Thyroid gland (tissue), 4 donors: Measurements from ENCODE around the gene ARHGAP45. TPM values are rescaled to one million over a fixed set of nuclear protein-coding genes. Genes with fewer than 3 reads are reported as not detected.
A peak's percentile ranks its signal among the peaks of the same experiment; 100 is the strongest.

Experiments used
- DNase-seq, 2 donors: peaks; one replicate each; pipeline ENCODE4 v3.0.0-alpha.2; 2019
- H3K27ac ChIP-seq, 3 donors: fragments of 200-600 bp; sonication (generic); 1 replicate in 2 of 3; 2 replicates in 1 of 3; pipeline ENCODE4 v1.5.1; 2016 to 2019; ENCODE audit warnings: mild to moderate bottlenecking in 1 of 3, moderate library complexity in 1 of 3
- H3K27me3 ChIP-seq: fragments of 200-600 bp; sonication (generic); one replicate; pipeline ENCODE4 v1.5.1; 2019
- H3K36me3 ChIP-seq, 2 donors: fragments of 200-600 bp; sonication (generic); one replicate each; pipeline ENCODE4 v1.5.1; 2016 to 2019
- H3K4me1 ChIP-seq, 2 donors: fragments of 200-600 bp; sonication (generic); one replicate each; pipeline ENCODE4 v1.5.1; 2017 to 2019
- H3K4me3 ChIP-seq, 3 donors: fragments of 200-600 bp; sonication (generic); replicated peaks in 1 of 3; 1 replicate in 2 of 3; 2 replicates in 1 of 3; pipeline ENCODE4 v1.5.1; 2016; ENCODE audit warnings: mild to moderate bottlenecking in 1 of 3
- H3K9me3 ChIP-seq: fragments of 200-600 bp; sonication (generic); one replicate; pipeline ENCODE4 v1.5.1; 2017
- CTCF ChIP-seq, 6 experiments: fragments of 200-600 bp in 3 of 6; fragments of 450-650 bp in 3 of 6; sonication (generic) in 3 of 6; IDR thresholded peaks; one replicate each; pipeline ENCODE4 v1.5.1; 2016 to 2019; ENCODE audit warnings: antibody characterized with exemption in 6 of 6, mild to moderate bottlenecking in 2 of 6, inconsistent platforms in 1 of 6, moderate library complexity in 1 of 6
- POLR2A ChIP-seq, 2 donors: fragments of 450-650 bp; IDR thresholded peaks; one replicate each; pipeline ENCODE4 v1.6.1; 2017; ENCODE audit warnings: antibody characterized with exemption in 2 of 2, mild to moderate bottlenecking in 2 of 2, moderate library complexity in 1 of 2
- WGBS, 2 donors: methylation state at CpG; one replicate each; pipeline ENCODE4 v1.1.5; 2017; 5-methylcytosine and 5-hydroxymethylcytosine counted together
- intact Hi-C: fragments of 100-400 bp; cut with DNase I; formaldehyde crosslinking; loops from one replicate; pipeline ENCODE4 v1.15.1; 2023
- total RNA-seq, 4 donors: library from RNA; depleted of rRNA; stranded (reverse); fragments of >200 nt; gene quantifications; one replicate each; pipeline ENCODE4 v1.2.3, GENCODE V29; 2016

The ARHGAP45 gene
- total RNA-seq, 4 donors from 2014 or later = 11.5 to 19.8 (median 14.4) TPM

- Histone ChIP-seq H3K9me3 (no peaks in the 10 kb centered on the region), H3K27me3 (no peaks in the 10 kb centered on the region), H3K4me1 (peaks cover 63 to 73% of the 10 kb centered on the region in 2 donors), H3K36me3 (peaks cover 14 to 15% of the 10 kb centered on the region in 2 donors), H3K4me3 (no peak overlapping the region), H3K27ac (peak overlapping the region; percentile 96 to 99 (median 99))
- WGBS, 2 donors = 53 to 55% methylated on average over 13 to 17 of the region's 17 CpGs
- DNase-seq = peak; percentile 66 to 67
- TF ChIP-seq POLR2A (IDR thresholded peaks at IDR 0.05) = no peak
- no peak for TF ChIP-seq CTCF (IDR thresholded peaks at IDR 0.05)
- intact Hi-C loops = no loop called here
These were observed 35.6 kb downstream of the ARHGAP45 start for GRCh38 chr19:1102407-1103131.

GRCh38 chr19:1103132-1103707, 36.3 kb downstream of the ARHGAP45 start:
- peak overlapping the region in 1 of 3 donors; percentile 3 for H3K4me3 ChIP-seq
- intact Hi-C loops = no loop called here
- no peaks in the 10 kb centered on the region for H3K27me3 ChIP-seq
- H3K27ac ChIP-seq = peak overlapping the region; percentile 96 to 99 (median 99)
- H3K36me3 ChIP-seq = peaks cover 15 to 17% of the 10 kb centered on the region in 2 donors
- no peak for DNase-seq
- H3K9me3 ChIP-seq = no peaks in the 10 kb centered on the region
- peaks cover 57 to 66% of the 10 kb centered on the region in 2 donors for H3K4me1 ChIP-seq
- TF ChIP-seq POLR2A (IDR thresholded peaks at IDR 0.05) = no peak
- TF ChIP-seq CTCF (IDR thresholded peaks at IDR 0.05) = no peak
- WGBS, 2 donors = 51 to 56% methylated on average over 18 to 19 of the region's 20 CpGs

- peak within 1 kb of the TSS; percentile 98 to 99 (median 99) for H3K27ac ChIP-seq
- intact Hi-C loops = no loop called here
- TF ChIP-seq POLR2A (IDR thresholded peaks at IDR 0.05) (peak; percentile 95 to 99), CTCF (IDR thresholded peaks at IDR 0.05) (no peak)
- H3K36me3 ChIP-seq = peaks cover 17 to 23% of the 10 kb centered on the region in 2 donors
- no peaks in the 10 kb centered on the region for H3K9me3 ChIP-seq
- no peaks in the 10 kb centered on the region for H3K27me3 ChIP-seq
- WGBS, 2 donors = 2% methylated on average over 11 of the region's 75 CpGs; no CpG with 5 or more reads in 1 of the 2 donors
- DNase-seq = peak; percentile 99 to 100
- H3K4me1 ChIP-seq = peaks cover 51 to 60% of the 10 kb centered on the region in 2 donors
- H3K4me3 ChIP-seq = peak within 1 kb of the TSS; percentile 47 to 98 (median 48)
These were observed 36.8 kb downstream of the ARHGAP45 start, which contains the start of gene GPX4 for GRCh38 chr19:1103708-1104310. TSS of gene GPX4 (plus strand) at chr19:1103994. CDS start at chr19:1104044, 50 bp downstream.

GRCh38 chr19:1104311-1105007, 37.5 kb downstream of the ARHGAP45 start:
- TF ChIP-seq POLR2A (IDR thresholded peaks at IDR 0.05) (peak in 1 of 2 donors; percentile 13), CTCF (IDR thresholded peaks at IDR 0.05) (peak in 1 of 6 experiments; percentile 14)
- H3K4me1 ChIP-seq = peaks cover 44 to 54% of the 10 kb centered on the region in 2 donors
- H3K27ac ChIP-seq = peak overlapping the region; percentile 98 to 99 (median 99)
- WGBS, 2 donors = 1 to 2% methylated on average over 8 to 32 of the region's 93 CpGs
- no peaks in the 10 kb centered on the region for H3K9me3 ChIP-seq
- no peaks in the 10 kb centered on the region for H3K27me3 ChIP-seq
- peaks cover 24 to 29% of the 10 kb centered on the region in 2 donors for H3K36me3 ChIP-seq
- H3K4me3 ChIP-seq = peak overlapping the region; percentile 47 to 98 (median 48)
- intact Hi-C loops = no loop called here
- peak; percentile 80 to 81 for DNase-seq
